HG03354 (cell line): ENCODE results near the gene EDIL3.
"Not testable (repeated sequence)": the region's sequence is repeated elsewhere in the genome, so short reads cannot be mapped to it uniquely, and the experiment has no call there.

ENCODE experiments used
- ATAC-seq: cut with Tn5 transposase; IDR thresholded peaks from one replicate; pipeline ENCODE4 v1.9.1; 2021; ENCODE audit warnings: mild to moderate bottlenecking; ENCODE audit not compliant: unreplicated experiment, poor library complexity, severe bottlenecking

EDIL3 gene

GRCh38 chr5:84215521-84215920 is 169.2 kb downstream of the EDIL3 start:
- ATAC-seq = no peak

- ATAC-seq = no peak
These were observed 170.8 kb downstream of the EDIL3 start for GRCh38 chr5:84213861-84214260.

- ATAC-seq = no peak
These were observed 171.5 kb downstream of the EDIL3 start for GRCh38 chr5:84213212-84213611.

DNA sequence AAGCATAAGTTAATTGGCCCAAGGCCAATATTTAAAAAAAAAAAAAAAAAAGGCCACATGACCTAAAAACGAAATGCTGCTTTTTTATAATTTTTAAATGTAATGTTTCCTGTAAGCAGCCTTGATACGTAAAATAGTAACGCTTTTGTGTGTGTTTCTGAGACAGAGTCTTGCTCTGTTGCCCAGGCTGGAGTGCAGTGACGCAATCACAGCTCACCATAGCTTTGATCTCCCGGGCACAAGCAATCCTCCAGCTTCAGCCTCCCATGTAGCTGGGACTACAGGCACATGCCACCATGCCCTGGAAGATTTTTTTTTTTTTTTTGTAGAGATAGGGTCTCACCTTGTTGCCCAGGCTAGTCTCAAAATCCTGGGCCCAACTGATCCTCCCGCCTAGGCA is 179.9 kb downstream of the EDIL3 start:
- no peak for ATAC-seq

DNA sequence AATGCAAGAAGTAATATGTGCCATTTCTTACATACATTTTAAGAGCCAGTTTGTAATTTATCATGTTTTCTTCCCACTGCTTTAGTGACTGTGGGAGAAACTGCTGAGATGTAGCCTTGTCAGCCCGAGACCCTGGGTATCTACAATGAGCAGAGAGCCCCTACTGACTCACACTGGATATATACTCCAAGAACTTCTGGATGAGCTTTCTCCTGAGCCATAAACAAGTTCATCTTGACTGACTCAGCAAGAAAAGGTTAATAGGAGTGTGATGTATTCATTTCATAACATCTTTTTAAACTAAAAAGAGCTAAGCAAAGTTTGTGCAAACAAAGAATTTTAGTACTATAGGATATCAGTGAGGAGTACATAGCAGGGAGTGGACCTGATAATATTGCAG is 182.5 kb downstream of the EDIL3 start:
- no peak for ATAC-seq

DNA sequence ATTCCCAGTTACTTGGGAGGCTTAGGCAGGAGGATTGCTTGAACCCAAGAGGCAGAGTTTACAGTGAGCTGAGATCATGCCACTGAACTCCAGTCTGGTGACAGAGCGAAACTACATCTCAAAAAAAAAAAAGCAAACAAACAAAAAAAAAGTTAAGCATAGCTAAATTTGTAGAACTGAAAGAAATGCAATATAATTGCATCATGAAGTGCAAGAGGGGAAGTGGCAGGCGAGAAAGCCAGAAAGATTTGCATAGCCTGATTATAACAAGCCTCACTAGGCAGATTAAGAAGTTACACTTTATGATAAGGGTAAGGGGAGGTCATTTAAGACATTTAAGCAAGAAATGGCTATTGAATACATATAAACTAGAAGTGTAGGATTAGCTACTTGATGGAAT is 187.1 kb downstream of the EDIL3 start:
- ATAC-seq = no peak

DNA sequence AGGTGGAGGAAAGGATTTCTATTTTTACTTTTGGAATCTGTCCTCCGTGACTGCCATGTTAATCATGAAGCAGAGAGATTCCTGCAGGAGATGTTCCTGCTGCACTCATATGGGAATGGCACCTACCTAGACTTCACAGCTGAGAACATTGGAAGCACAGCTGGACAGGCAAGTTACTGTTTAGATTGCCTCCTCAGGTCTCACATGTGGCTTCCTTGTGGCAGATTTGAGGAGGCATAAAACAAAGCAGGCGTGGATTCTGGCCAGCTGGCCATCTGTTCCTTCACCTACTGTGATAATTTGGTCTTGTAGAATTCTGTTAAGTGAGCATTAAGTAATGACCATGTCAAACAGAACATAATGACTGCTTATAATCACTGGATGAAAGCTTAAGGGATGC is 193.4 kb downstream of the EDIL3 start:
- no peak for ATAC-seq

GRCh38 chr5:84184857-84185256 is 199.8 kb downstream of the EDIL3 start:
- ATAC-seq = no peak

DNA sequence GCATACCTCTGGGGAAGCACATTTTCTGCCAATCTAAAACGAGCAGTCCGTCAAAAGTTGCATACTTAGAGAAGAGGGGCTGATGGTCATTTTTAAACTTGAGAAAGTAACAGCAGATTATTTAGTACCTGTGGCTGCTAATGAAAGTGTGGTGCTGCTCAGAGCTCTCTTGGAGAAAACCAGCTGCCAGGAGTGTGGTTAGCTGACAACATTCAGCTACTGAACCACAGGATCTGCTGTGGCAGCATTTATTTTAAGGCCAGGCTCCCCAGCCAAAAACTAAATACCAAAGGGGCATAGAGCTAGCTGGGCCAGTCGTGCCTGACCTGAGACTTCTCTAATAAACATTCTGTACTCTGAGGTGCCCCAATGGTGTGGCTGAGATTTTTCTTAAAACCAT is 203.6 kb downstream of the EDIL3 start:
- ATAC-seq = no peak

GRCh38 chr5:84168841-84169240 is 215.8 kb downstream of the EDIL3 start:
- ATAC-seq = no peak

GRCh38 chr5:84163671-84164070 is 221.0 kb downstream of the EDIL3 start:
- ATAC-seq = no peak

- ATAC-seq = no peak
These were observed 222.0 kb downstream of the EDIL3 start for GRCh38 chr5:84162695-84163094.

- not testable (repeated sequence) for ATAC-seq
These were observed 224.0 kb downstream of the EDIL3 start for GRCh38 chr5:84160650-84161049.

DNA sequence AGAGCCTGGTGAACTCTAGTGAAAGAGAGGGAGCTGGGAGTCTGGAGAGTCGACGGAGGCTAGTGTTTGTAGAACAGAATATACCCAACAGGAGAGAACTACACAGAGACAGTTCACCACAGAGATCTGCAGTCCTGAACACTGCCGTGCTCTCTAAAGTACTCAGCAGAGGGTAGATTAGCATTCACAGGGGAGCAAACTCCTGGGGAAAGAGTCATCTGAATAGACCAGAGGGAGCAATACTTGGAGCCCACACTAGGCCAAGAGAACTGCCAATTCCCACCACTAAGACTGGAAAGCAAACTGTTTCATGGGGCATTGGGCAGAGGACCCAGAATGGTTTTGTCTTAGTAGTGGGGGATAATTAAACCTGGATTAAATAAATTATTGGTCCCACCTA is 235.6 kb downstream of the EDIL3 start:
- ATAC-seq = no peak

- no peak for ATAC-seq
These were observed 236.0 kb downstream of the EDIL3 start for GRCh38 chr5:84148651-84149050.

DNA sequence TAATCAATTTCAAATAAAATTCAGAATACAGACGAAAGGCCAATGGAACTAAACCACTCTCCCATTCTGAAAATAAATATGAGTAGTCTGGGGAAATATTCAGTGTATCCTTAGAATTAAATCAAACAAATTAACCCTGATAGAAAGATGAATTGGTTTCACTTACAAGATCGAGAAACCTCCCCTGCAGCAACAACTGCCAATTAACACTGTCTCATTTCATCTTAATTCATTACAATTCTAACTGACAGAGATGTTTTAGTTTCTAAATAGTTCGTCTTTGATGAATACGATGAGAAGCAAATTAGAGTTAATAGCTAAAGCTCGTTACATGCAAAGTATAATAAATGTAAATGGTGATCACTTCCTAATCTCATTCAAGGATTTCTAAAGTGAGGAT is 247.1 kb downstream of the EDIL3 start:
- ATAC-seq = no peak

GRCh38 chr5:84131372-84131771 is 253.3 kb downstream of the EDIL3 start:
- no peak for ATAC-seq

- ATAC-seq = no peak
These were observed 254.6 kb downstream of the EDIL3 start for GRCh38 chr5:84130006-84130580.

DNA sequence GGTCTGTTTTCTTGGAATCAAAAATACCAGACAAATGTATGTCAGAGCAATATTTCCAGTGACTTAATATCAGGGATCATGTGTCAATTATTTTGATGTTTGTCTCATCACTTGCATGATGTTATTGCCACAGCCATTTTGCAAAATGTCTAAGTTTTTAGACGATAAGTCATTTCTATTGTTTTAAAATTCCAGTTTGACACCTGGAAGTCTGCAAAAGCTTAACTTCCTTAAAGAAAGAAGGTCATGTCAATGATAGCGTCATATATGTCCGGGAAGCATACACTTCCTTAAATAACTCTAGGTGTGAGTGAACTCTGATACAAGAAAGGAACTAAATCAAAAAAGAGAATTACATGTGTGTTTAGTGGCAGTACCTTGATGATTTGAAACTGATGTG is 259.5 kb downstream of the EDIL3 start:
- ATAC-seq = no peak

DNA sequence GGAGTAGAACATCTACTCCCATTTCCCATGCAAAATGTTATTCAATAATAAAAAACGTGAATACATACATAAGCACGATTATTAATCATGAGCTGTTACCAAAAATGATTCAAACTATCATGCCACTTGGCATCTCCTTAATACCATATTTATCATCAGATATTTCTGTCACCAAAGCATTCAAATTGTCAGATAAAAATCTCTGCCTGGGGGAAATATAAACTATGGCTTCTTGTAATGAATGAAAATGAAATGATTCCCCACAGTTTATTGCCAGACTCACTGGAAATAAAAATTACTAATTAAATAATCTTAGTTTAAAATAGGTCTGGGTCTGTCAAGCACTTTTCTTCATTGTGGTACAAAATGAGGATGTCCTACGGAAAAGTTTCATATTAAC is 265.4 kb downstream of the EDIL3 start:
- ATAC-seq = no peak

DNA sequence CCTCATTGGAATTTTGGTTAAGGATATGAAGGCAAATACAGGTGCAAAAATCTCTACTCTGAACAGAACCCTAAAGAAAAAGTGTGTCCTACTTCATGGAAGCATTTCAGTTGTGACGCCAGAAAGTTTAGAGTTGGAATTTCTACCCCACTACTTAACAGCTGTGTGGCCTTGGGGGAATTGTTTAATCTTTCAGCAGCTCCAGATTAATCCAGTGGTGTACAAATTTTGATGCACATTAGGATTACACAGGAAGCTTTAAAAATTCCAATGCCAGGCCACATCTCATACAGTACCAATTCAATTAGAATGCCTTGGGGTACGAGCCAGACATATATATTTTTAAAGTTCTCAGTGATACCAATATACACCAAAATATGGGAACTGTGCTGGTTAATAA is 266.1 kb downstream of the EDIL3 start:
- ATAC-seq = no peak

- ATAC-seq = no peak
These were observed 269.0 kb downstream of the EDIL3 start for GRCh38 chr5:84115727-84116126.
